PC-9 (cell line): ENCODE measurements around the gene GUCY2F. TPM values are rescaled to one million over a fixed set of nuclear protein-coding genes. Genes with fewer than 3 reads are reported as not detected.

Experiments used
- BruUV-seq: library from RNA; stranded (reverse); fragments of 400-500 nt; replicated peaks from 2 replicates; lab custom pipeline; 2021; lab: Mats Ljungman, UMichigan
- CTCF ChIA-PET: fragments of 300-600 bp; sonication (Branson Sonifier 250); formaldehyde crosslinking; loops from one replicate; lab custom pipeline; 2022; ENCODE audit warnings: antibody characterized with exemption; lab: Charles Lee
- POLR2A ChIA-PET: fragments of 300-600 bp; sonication (Branson Sonifier 250); formaldehyde crosslinking; loops from one replicate; lab custom pipeline; 2022; ENCODE audit warnings: antibody characterized with exemption; ENCODE audit not compliant: unreplicated experiment; lab: Charles Lee
- DNase-seq, 2 experiments: peaks; one replicate each; pipeline versions ENCODE4 v3.0.0 to v3.0.0-alpha.2; 2015 to 2022; ENCODE audit warnings: mixed read lengths in 1 of 2
- H2AFZ ChIP-seq: fragments of 200-600 bp; sonication (generic); 2 replicates; pipeline ENCODE4 v1.8.1; 2017; ENCODE audit warnings: antibody characterized with exemption
- H3F3A ChIP-seq: fragments of 200-600 bp; sonication (generic); 2 replicates; pipeline ENCODE4 v1.8.1; 2017; ENCODE audit warnings: antibody characterized with exemption, mild to moderate bottlenecking, low read depth; ENCODE audit not compliant: insufficient read depth
- H3K27ac ChIP-seq: fragments of 200-600 bp; sonication (generic); 2 replicates; pipeline ENCODE4 v1.6.1; 2016; ENCODE audit warnings: mixed run types
- H3K27me3 ChIP-seq: fragments of 200-600 bp; sonication (generic); 2 replicates; pipeline ENCODE4 v1.6.1; 2016; ENCODE audit warnings: low read depth, mixed run types; ENCODE audit not compliant: insufficient read depth
- H3K36me3 ChIP-seq: fragments of 200-600 bp; sonication (generic); 2 replicates; pipeline ENCODE4 v1.6.1; 2016; ENCODE audit warnings: low read depth, mixed run types
- H3K4me1 ChIP-seq: fragments of 200-600 bp; sonication (generic); replicated peaks from 2 replicates; pipeline ENCODE4 v1.6.1; 2016; ENCODE audit warnings: mixed run types; ENCODE audit not compliant: insufficient read depth
- H3K4me2 ChIP-seq: fragments of 200-600 bp; sonication (generic); 2 replicates; pipeline ENCODE4 v1.6.1; 2017; ENCODE audit warnings: mixed run types
- H3K4me3 ChIP-seq: fragments of 200-600 bp; sonication (generic); 2 replicates; pipeline ENCODE4 v1.6.1; 2016; ENCODE audit warnings: mixed run types
- H3K79me2 ChIP-seq: fragments of 200-600 bp; sonication (generic); 2 replicates; pipeline ENCODE4 v1.6.1; 2017; ENCODE audit warnings: low read depth, mixed run types
- H3K9me2 ChIP-seq: fragments of 200-600 bp; sonication (generic); 2 replicates; pipeline ENCODE4 v1.8.1; 2017; ENCODE audit warnings: mild to moderate bottlenecking; ENCODE audit not compliant: insufficient read depth
- H3K9me3 ChIP-seq: fragments of 200-600 bp; sonication (generic); 2 replicates; pipeline ENCODE4 v1.8.1; 2016; ENCODE audit warnings: low read depth; ENCODE audit not compliant: insufficient read depth
- H4K20me1 ChIP-seq: fragments of 200-600 bp; sonication (generic); 2 replicates; pipeline ENCODE4 v1.8.1; 2017; ENCODE audit not compliant: insufficient read depth
- CTCF ChIP-seq: fragments of 200-600 bp; sonication (generic); conservative IDR thresholded peaks from 2 replicates; pipeline ENCODE4 v1.6.1; 2017; ENCODE audit warnings: mixed run types, antibody characterized with exemption, mild to moderate bottlenecking, moderate library complexity
- EZH2 ChIP-seq: fragments of 200-600 bp; sonication (generic); IDR thresholded peaks from 2 replicates; pipeline ENCODE4 v1.8.0; 2017; ENCODE audit warnings: antibody characterized with exemption, low read depth
- intact Hi-C: fragments of 100-400 bp; cut with micrococcal nuclease; formaldehyde crosslinking; loops from one replicate; pipeline ENCODE4 v1.10.0; 2022; ENCODE audit not compliant: unreplicated experiment
- total RNA-seq: library from RNA; stranded (reverse); gene quantifications from 2 replicates; pipeline ENCODE4 v1.2.3, GENCODE V29; 2021

The GUCY2F gene
- total RNA-seq, 1 experiment from 2014 or later = not detected

GRCh38 chrX:109464231-109464630 lies 17.7 kb downstream of the GUCY2F start:
- no peak overlapping the region for H3K27ac ChIP-seq
- no peaks in the 10 kb centered on the region for H3K36me3 ChIP-seq
- no peaks in the 10 kb centered on the region for H3K9me2 ChIP-seq
- POLR2A ChIA-PET = no interaction called here
- no peak overlapping the region for H3K4me2 ChIP-seq
- H3K4me1 ChIP-seq = no peaks in the 10 kb centered on the region
- intact Hi-C loops = no loop called here
- H4K20me1 ChIP-seq = no peaks in the 10 kb centered on the region
- H3K9me3 ChIP-seq = no peaks in the 10 kb centered on the region
- no peak for DNase-seq
- no peaks in the 10 kb centered on the region for H3K79me2 ChIP-seq
- BruUV-seq = no TSS peak
- no peaks in the 10 kb centered on the region for H3F3A ChIP-seq
- H3K4me3 ChIP-seq = no peak overlapping the region
- H2AFZ ChIP-seq = no peak overlapping the region
- CTCF ChIA-PET = no interaction called here
- H3K27me3 ChIP-seq = peaks cover 17% of the 10 kb centered on the region
- TF ChIP-seq CTCF (no peak), EZH2 (no peak)

GRCh38 chrX:109463784-109464183 lies 18.1 kb downstream of the GUCY2F start:
- H2AFZ ChIP-seq = no peak overlapping the region
- H3F3A ChIP-seq = no peaks in the 10 kb centered on the region
- no TSS peak for BruUV-seq
- no peak overlapping the region for H3K27ac ChIP-seq
- no peaks in the 10 kb centered on the region for H3K4me1 ChIP-seq
- peaks cover 17% of the 10 kb centered on the region for H3K27me3 ChIP-seq
- POLR2A ChIA-PET = no interaction called here
- no peaks in the 10 kb centered on the region for H3K9me3 ChIP-seq
- no peak overlapping the region for H3K4me2 ChIP-seq
- H4K20me1 ChIP-seq = no peaks in the 10 kb centered on the region
- H3K79me2 ChIP-seq = no peaks in the 10 kb centered on the region
- DNase-seq = no peak
- intact Hi-C loops = no loop called here
- H3K4me3 ChIP-seq = no peak overlapping the region
- H3K9me2 ChIP-seq = no peaks in the 10 kb centered on the region
- CTCF ChIA-PET = no interaction called here
- H3K36me3 ChIP-seq = no peaks in the 10 kb centered on the region
- TF ChIP-seq CTCF (no peak), EZH2 (no peak)

GRCh38 chrX:109448282-109448938 lies 33.5 kb downstream of the GUCY2F start:
- Histone ChIP-seq H3F3A (no peaks in the 10 kb centered on the region), H3K4me2 (no peak overlapping the region), H3K27ac (no peak overlapping the region), H2AFZ (no peak overlapping the region), H3K9me2 (no peaks in the 10 kb centered on the region), H3K4me3 (no peak overlapping the region), H3K4me1 (no peaks in the 10 kb centered on the region), H3K9me3 (peaks cover 3% of the 10 kb centered on the region; the same call in 1 of the 2 replicates), H3K27me3 (peaks cover 6% of the 10 kb centered on the region; the same call in 1 of the 2 replicates), H3K79me2 (no peaks in the 10 kb centered on the region), H3K36me3 (no peaks in the 10 kb centered on the region), H4K20me1 (no peaks in the 10 kb centered on the region)
- ChIA-PET POLR2A (no interaction called here), CTCF (no interaction called here)
- no peak for TF ChIP-seq EZH2
- no peak for TF ChIP-seq CTCF
- no TSS peak for BruUV-seq
- intact Hi-C loops = no loop called here
- DNase-seq = no peak
